Heart left ventricle (tissue), 13 donors: Measurements from ENCODE around the gene GSDME.

ENCODE experiments used
- CTCF ChIP-seq, 12 donors: fragments of 200-600 bp; sonication (generic) in 4 of 12; IDR thresholded peaks; one replicate each; pipeline versions ENCODE4 v1.5.0 to v1.8.0; 2018 to 2022; ENCODE audit warnings: antibody characterized with exemption in 12 of 12, mild to moderate bottlenecking in 5 of 12
- POLR2A ChIP-seq, 2 donors: fragments of 450-650 bp; IDR thresholded peaks; one replicate each; pipeline ENCODE4 v1.6.1; 2017; ENCODE audit warnings: antibody characterized with exemption in 2 of 2, mild to moderate bottlenecking in 2 of 2, moderate library complexity in 2 of 2
- donor health status: ischemic (EF 13 %, LVEDD 7.1; RV severe dilation, severe dysfunction).
- donor health status: DM: no; HTN: yes; CAD: no.
- donor health status: DM: no; HTN: no; CAD: no.
- donor health status: ischemic (EF 25% LVEDD 6.9; RV normal size, moderate dysfunction).
- donor health status: ischemic (EF 25% LVEDD 5.7; RV mildly dilated, moderate dysfunction).
- donor health status: ischemic (EF 35%, LVEDD 5.7; RV mildly dilated, moderate dysfunction).
- donor health status: nonischemic (EF 11% LVEDD 7.7; RV severe dilation, severe dysfunction).
- donor health status: DM: yes; HTN: yes; CAD: no.
- donor health status: PGD.
- donor health status: ischemic (EF 29% LVEDD 5.4; RV normal size, mild dysfunction).
- donor health status: nonischemic (EF 23%, LVEDD 6.1; RV moderate dilation, normal function).

GRCh38 chr7:24718977-24719491, 38.2 kb downstream of the GSDME start:
- TF ChIP-seq CTCF (IDR thresholded peaks at IDR 0.05) (no peak), POLR2A (IDR thresholded peaks at IDR 0.05) (no peak)
